ENCODE measurements around the gene PPFIA2. TPM values are rescaled to one million over a fixed set of nuclear protein-coding genes. Genes with fewer than 3 reads are reported as not detected.

The PPFIA2 gene
- total RNA-seq, 1 donor from 2014 or later: not detected

DNA sequence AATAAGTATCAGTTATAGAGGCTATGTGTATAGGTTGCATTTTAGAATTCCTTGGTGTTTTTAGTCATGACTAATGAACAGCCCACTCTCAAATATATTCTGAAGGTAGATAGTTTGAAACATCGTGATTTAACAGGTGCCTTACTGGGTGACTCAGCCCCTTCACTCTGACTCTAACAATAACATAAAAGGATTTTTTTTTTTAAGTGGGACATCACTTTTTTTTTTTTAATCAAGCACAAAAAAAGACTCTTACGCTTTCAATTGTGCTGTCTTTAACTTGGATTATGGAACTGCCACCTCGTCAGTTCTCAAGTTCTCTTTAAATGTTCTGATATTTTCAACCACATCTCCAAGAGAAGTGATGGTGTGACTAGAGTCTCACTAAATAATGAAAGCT, 46.6 kb downstream of the PPFIA2 start:
- ATAC-seq (ENCODE audit: low read depth) (no peak), DNase-seq (no peak)
- no peaks in the 10 kb centered on the region for H3K4me1 Mint-ChIP-seq
- CTCF ChIA-PET: no interaction called here
- H3K27me3 Mint-ChIP-seq: no peaks in the 10 kb centered on the region
- H3K9me3 Mint-ChIP-seq: no peaks in the 10 kb centered on the region
- no peaks in the 10 kb centered on the region for H3K36me3 Mint-ChIP-seq (ENCODE audit: low read depth)
- no peak overlapping the region for H3K4me3 Mint-ChIP-seq
- POLR2A ChIA-PET: no interaction called here
- TF ChIP-seq, protein P1, sequence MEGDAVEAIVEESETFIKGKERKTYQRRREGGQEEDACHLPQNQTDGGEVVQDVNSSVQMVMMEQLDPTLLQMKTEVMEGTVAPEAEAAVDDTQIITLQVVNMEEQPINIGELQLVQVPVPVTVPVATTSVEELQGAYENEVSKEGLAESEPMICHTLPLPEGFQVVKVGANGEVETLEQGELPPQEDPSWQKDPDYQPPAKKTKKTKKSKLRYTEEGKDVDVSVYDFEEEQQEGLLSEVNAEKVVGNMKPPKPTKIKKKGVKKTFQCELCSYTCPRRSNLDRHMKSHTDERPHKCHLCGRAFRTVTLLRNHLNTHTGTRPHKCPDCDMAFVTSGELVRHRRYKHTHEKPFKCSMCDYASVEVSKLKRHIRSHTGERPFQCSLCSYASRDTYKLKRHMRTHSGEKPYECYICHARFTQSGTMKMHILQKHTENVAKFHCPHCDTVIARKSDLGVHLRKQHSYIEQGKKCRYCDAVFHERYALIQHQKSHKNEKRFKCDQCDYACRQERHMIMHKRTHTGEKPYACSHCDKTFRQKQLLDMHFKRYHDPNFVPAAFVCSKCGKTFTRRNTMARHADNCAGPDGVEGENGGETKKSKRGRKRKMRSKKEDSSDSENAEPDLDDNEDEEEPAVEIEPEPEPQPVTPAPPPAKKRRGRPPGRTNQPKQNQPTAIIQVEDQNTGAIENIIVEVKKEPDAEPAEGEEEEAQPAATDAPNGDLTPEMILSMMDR (IDR thresholded peaks at IDR 0.05): no peak
- no peak overlapping the region for H3K27ac Mint-ChIP-seq
- intact Hi-C loops (cut with micrococcal nuclease): no loop called here

DNA sequence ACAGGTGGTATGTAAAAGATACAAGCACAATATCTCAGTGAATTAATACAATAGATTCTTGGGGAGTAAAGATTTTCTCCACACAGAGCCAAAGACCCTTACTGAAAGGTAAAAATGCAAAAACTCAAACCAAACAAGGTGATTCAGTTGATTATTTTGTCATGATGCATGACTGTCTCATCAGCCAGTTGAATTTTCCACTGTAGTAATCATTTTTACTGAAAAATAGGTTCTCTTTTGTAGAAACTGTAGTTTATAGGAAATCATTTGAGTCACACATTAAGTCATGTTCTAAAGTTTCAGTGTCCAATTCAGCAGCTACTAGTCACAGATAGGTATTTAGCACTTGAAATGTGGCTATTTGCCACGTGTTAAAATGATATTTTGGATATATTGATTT, 53.6 kb downstream of the PPFIA2 start:
- Mint-ChIP-seq H3K4me3 (no peak overlapping the region), H3K27me3 (no peaks in the 10 kb centered on the region), H3K9me3 (no peaks in the 10 kb centered on the region), H3K27ac (no peak overlapping the region), H3K36me3 (ENCODE audit: low read depth) (no peaks in the 10 kb centered on the region), H3K4me1 (no peaks in the 10 kb centered on the region)
- intact Hi-C loops (cut with micrococcal nuclease): no loop called here
- ChIA-PET POLR2A (no interaction called here), CTCF (no interaction called here)
- no peak for DNase-seq
- TF ChIP-seq, protein P1 (IDR thresholded peaks at IDR 0.05): no peak
- ATAC-seq (ENCODE audit: low read depth): no peak

DNA sequence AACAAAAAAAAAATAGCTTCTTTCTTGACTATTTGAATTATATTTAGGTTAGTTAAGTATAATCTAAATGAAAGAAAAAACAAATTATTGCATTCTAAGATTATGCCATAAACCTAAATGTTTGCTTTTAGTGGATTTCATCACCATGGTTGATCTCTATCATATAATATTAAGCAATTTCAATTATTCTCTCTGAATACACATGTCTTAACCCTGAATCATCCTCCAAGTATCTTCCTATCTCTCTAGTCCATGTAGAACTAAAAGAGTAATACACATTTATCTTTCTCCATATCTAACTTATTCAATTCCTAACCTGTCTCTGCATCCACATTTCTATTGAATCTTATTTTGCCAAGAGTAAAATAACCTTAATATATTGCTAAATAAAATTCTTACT, 59.6 kb downstream of the PPFIA2 start:
- ChIA-PET POLR2A (no interaction called here), CTCF (no interaction called here)
- Mint-ChIP-seq H3K4me3 (no peak overlapping the region), H3K9me3 (no peaks in the 10 kb centered on the region), H3K27ac (no peak overlapping the region), H3K4me1 (no peaks in the 10 kb centered on the region), H3K27me3 (no peaks in the 10 kb centered on the region), H3K36me3 (ENCODE audit: low read depth) (no peaks in the 10 kb centered on the region)
- ATAC-seq (ENCODE audit: low read depth) (no peak), DNase-seq (no peak)
- intact Hi-C loops (cut with micrococcal nuclease): no loop called here
- TF ChIP-seq, protein P1 (IDR thresholded peaks at IDR 0.05): no peak

DNA sequence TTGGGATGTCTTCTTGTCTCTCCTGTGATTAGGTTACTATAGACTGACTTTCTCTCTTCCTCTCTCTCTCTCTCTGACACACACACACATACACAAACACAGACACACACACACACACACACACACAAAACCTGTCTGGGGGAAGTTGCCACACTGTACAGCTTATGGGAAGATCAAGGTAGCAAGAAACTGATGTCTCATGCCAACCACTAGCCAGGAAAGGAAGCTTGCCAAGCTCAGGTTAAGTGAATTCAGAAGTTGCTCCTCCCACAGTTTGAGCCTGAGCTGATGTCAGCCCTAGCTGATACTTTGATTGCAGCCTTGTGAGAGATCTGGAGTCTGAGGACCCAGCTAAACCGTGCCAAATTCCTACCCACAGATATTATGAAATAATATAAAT, 67.1 kb downstream of the PPFIA2 start:
- Mint-ChIP-seq H3K27me3 (no peaks in the 10 kb centered on the region), H3K36me3 (ENCODE audit: low read depth) (no peaks in the 10 kb centered on the region), H3K9me3 (no peaks in the 10 kb centered on the region), H3K27ac (no peak overlapping the region), H3K4me3 (no peak overlapping the region), H3K4me1 (no peaks in the 10 kb centered on the region)
- DNase-seq: no peak
- intact Hi-C loops (cut with micrococcal nuclease): no loop called here
- ChIA-PET CTCF (no interaction called here), POLR2A (no interaction called here)
- TF ChIP-seq, protein P1 (IDR thresholded peaks at IDR 0.05): no peak
- no peak for ATAC-seq (ENCODE audit: low read depth)

DNA sequence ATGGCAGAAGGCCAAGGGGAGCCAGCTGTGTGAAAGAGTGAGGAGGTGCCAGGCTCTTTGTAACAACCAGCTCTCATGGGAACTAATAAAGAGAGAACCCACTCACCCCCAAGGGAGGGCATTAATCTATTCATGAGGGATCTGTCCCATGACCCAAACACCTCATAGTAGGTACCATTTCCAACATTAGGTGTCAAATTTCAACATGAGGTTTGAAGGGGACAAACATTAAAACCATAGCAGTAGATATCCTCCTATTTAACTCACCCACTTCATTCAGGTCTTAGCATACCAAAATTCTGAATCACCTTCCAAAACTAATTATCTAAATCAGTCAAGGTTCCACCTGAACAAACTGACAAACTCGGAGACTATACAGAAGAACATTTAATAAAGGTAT, 75.3 kb downstream of the PPFIA2 start:
- H3K4me3 Mint-ChIP-seq: no peak overlapping the region
- DNase-seq: no peak
- ChIA-PET POLR2A (no interaction called here), CTCF (no interaction called here)
- H3K4me1 Mint-ChIP-seq: no peaks in the 10 kb centered on the region
- no peaks in the 10 kb centered on the region for H3K27me3 Mint-ChIP-seq
- H3K27ac Mint-ChIP-seq: no peak overlapping the region
- no peak for ATAC-seq (ENCODE audit: low read depth)
- intact Hi-C loops (cut with micrococcal nuclease): no loop called here
- no peaks in the 10 kb centered on the region for H3K9me3 Mint-ChIP-seq
- TF ChIP-seq, protein P1 (IDR thresholded peaks at IDR 0.05): no peak
- H3K36me3 Mint-ChIP-seq (ENCODE audit: low read depth): no peaks in the 10 kb centered on the region

Data from activated B cell treated with CpG ODN at 0.5 μM for 24 hours (primary cell).